H1 (cell line): ENCODE measurements around the gene POLR1C. TPM values are rescaled to one million over a fixed set of nuclear protein-coding genes. Genes with fewer than 3 reads are reported as not detected.

Experiments used
- GABPA ChIP-seq: IDR thresholded peaks from 2 replicates; pipeline ENCODE4 v1.6.1; 2011; ENCODE audit warnings: mild to moderate bottlenecking, low read length, moderate library complexity, borderline replicate concordance; ENCODE audit not compliant: insufficient read depth
- RFX5 ChIP-seq: IDR thresholded peaks from 2 replicates; pipeline ENCODE4 v1.6.1; 2011; ENCODE audit warnings: low read depth, low read length, improper control_type of control experiment, borderline replicate concordance
- USF2 ChIP-seq: IDR thresholded peaks from 2 replicates; pipeline ENCODE4 v1.6.1; 2011; ENCODE audit warnings: low read length, improper control_type of control experiment
- polyA plus RNA-seq, 7 experiments: library from polyadenylated mRNA; depleted of rRNA in 3 of 7; stranded (reverse) in 5 of 7; unstranded in 2 of 7; fragments of >200 nt in 5 of 7; fragments of 200-250 nt in 2 of 7; gene quantifications; 1 replicate in 5 of 7; 2 replicates in 1 of 7; 4 replicates in 1 of 7; pipeline versions ENCODE4 v1.2.1 to v1.2.3, GENCODE V29; 2011 to 2013; ENCODE audit warnings: missing spikeins in 2 of 7, mixed read lengths in 2 of 7
- total RNA-seq: library from RNA; stranded (reverse); fragmentation: NEBNext Ultra II Directional; extraction: Animal tissue kit (Norgen Biotek cat#: 25700); gene quantifications from 2 replicates; pipeline ENCODE4 v1.2.1, GENCODE V29; 2021

The POLR1C gene
- total and polyA plus RNA-seq, 2 of the 8 experiments (the other 6 are each of a cell fraction or from before 2014, with no cell fraction given) = 42.9 to 49.6 TPM

- no peak for TF ChIP-seq USF2
- TF ChIP-seq RFX5 = no peak
- no peak for TF ChIP-seq GABPA
Measured at GRCh38 chr6:43489277-43490072, 27.4 kb upstream of the POLR1C start (continued).
